Hindlimb muscle (tissue), 1 donor: Measurements from ENCODE around the gene ANAPC10. TPM values are rescaled to one million over a fixed set of nuclear protein-coding genes. Genes with fewer than 3 reads are reported as not detected.
"Not testable (repeated sequence)": the region's sequence is repeated elsewhere in the genome, so short reads cannot be mapped to it uniquely, and the experiment has no call there.

Experiments used
- DNase-seq: peaks from one replicate; pipeline ENCODE4 v3.0.0-alpha.2; 2013
- polyA plus RNA-seq: library from polyadenylated mRNA; unstranded; fragments of 120-200 nt; gene quantifications from one replicate; pipeline ENCODE4 v1.2.1, GENCODE V29; 2013; ENCODE audit not compliant: insufficient read length

Gene ANAPC10
- polyA plus RNA-seq, 1 donor: 14.7 TPM

DNA sequence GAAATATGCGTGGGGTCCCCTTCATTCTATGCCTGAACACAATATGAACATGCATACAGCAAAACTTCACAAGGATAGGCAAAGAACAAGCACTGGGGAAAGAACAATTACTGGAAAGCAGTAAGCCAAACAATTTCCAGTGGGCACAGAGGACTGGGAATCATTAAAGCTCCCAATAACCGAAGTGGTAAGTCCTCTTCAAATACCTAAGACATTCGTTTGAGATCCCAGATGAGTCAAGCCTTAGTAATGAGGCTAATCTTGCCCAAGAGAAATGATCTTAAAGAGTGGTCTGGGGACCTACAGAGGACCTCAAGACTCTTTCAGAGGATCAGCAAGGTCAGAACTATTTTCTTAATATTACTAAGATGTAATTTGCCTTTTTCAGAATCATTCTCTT lies 28.6 kb downstream of the ANAPC10 start:
- no peak for DNase-seq

GRCh38 chr4:145066063-145066501 lies 31.9 kb downstream of the ANAPC10 start:
- no peak for DNase-seq

- DNase-seq: peak; percentile 41
Observed at GRCh38 chr4:145061318-145061920, 36.6 kb downstream of the ANAPC10 start.

- no peak for DNase-seq
Observed at GRCh38 chr4:145058256-145058655, 39.7 kb downstream of the ANAPC10 start.

DNA sequence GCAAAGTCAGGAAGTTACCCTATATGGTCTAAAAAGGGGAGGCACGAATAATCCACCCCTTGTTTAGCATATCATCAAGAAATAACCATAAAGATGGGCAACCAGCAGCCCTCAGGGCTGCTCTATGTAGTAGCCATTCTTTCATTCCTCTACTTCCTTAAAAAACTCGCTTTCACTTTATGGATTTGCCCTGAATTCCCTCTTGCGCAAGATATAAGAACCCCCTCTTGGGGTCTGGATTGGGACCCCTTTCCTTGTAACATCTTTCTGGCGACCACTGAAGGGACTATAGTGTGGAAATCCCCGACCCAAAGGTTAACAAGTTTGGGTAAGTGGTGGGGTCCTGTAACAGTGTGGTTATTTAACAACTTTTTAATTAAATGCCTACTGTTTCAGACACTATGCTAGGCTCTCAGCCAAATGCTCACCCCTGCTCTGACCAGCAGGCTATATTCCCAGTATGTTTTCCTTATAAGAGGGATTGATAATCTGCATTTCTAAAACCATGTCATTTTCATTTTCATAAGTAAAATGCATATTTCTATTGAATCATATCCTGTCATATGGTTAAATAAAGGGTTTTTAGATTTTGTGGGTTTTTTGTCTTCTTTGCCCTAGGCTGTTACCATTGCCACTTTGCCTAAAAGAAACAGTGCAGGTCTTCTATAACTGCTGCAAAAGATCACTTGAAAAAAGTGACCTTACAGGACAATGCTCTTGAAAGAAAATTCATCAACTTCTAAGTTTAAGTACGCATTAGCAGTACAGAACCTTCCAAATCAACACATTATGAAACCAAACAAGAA lies 41.5 kb downstream of the ANAPC10 start:
- no peak for DNase-seq

DNA sequence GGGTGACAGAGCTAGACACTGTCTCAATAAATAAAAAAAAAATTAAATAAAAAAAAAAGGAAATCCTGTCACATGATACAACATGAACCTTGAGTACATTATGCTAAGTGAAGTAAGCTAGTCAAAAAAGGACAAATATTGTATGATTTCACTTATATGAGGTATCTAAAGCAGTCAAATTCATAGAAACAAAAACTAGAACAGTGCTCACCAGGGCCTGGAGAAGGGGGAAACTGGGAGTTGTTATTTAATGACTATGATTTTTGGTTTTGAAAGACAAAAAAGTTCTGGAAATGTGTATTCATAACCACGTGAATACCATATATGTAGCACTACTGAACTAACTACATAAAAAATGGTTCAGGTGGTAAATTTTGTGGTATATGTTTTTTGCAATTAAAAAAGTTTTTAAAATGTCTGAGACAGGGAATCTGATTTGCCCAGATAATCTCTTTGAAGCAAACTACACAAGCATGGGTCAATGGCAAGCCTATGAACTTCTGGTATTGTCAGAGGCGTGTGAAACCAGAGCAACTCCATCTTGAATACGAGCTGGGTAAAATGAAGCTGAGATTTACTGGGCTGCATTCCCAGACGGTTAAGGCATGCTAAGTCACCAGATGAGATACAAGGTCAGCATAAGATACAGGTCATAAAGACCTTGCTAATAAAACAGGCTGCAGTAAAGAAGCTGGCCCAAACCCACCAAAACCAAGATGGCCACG lies 42.3 kb downstream of the ANAPC10 start:
- no peak for DNase-seq

GRCh38 chr4:145049241-145049640 lies 48.8 kb downstream of the ANAPC10 start:
- no peak for DNase-seq

DNA sequence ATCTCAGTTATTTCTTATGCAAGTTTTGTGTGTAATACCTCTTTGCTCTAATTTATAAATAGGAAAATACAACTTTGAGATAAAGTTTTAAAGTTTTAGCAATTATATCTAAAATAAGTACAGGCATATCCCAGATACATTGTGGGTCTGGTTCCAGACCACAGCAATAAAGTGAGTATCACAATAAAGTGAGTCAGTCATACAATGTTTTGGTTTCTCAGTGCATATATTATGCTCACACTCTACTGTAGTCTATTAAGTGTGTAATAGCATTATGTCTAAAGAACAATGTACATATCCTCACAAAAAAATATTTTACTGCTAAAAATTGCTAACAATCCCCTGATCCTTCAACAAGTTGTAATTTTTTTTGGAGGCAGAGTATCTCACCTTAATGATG lies 49.2 kb downstream of the ANAPC10 start:
- DNase-seq: no peak

DNA sequence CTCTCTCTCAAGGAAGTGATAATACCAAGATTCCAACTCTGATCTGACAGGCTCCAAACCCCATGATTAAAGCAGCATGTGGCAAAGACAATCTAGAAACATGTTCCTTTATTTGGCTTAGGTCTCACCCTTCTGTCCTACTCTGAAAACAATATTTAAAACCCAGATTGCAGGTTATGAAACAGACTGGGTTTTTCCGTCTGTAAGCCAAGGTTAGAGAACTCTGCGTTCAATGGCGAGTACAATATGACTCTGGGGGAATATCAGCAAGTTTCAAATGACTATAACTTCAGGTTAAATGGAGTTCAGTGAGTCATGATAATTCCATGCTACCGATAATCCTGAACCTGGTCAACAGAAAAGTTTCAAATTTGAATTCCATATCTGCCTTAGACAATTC lies 50.8 kb downstream of the ANAPC10 start:
- DNase-seq: peak; percentile 42

DNA sequence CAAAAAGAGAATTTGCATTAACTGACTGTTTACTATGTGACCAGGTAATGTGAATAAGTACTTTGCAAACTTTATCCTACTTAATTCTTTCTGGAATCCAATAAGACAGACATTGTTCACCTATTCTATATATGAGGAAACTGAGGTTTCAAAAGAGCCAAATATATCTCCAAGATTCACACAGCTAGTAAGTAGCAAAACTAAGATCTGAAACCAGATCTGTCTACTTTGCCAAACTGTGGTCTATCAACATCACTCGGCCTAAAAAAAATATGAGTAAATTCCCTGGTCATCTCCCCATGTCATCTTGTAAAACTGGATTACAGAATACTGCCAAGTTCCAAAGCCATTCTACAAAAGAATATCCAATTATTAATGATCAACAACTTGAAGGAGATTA lies 52.8 kb downstream of the ANAPC10 start:
- DNase-seq: no peak

GRCh38 chr4:145044341-145044740 lies 53.7 kb downstream of the ANAPC10 start:
- no peak for DNase-seq

- DNase-seq: no peak
Observed at GRCh38 chr4:145043306-145043705, 54.7 kb downstream of the ANAPC10 start.

DNA sequence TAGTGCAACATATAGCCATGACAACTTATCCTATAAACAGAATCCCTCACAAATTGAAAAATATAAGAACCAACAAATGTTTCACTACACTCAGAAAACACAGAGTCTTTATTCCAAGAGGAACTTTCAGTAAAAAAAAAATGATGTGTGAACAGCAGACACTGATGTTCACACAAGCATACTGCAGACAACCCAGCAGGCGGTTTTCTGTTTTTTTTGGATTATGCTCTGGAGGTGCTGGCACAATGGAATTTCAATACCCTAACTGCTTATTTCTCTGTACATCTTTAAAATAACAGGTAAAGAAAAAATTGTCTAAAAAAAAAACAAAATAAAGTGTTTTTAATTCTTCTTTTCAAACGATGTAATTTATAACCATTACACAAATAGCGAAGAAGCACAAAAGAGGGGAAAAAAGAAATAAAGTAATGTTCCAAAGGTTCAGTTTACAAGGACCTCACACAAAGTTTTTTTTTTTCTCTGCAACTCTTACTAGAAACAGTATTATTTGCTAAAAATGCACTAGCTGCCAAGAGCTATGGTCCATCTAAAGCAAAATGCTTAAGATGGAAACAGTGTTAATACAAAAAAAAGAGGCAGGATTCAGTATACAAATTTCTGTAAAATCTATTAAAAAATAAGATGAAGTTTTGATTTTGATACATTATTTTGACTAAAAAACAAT lies 55.3 kb downstream of the ANAPC10 start:
- DNase-seq: no peak

DNA sequence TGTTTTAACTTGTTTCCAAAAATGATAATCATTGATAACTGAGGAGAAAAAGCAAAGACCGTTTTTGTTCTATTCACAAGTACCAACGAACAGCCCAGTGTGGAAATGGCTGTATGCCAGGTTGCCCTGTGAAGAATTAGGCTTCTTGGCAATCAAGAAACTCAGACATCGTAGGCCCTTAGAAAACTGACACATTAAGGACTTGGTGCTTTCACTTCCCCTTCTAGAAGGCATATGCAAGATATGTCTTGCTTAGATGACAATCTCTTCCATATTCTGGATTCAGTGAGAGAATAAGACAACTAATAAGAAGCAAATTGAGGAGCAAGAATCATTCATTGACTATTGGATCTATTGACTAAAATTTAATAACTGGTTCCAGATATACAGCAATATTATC lies 56.6 kb downstream of the ANAPC10 start:
- no peak for DNase-seq

DNA sequence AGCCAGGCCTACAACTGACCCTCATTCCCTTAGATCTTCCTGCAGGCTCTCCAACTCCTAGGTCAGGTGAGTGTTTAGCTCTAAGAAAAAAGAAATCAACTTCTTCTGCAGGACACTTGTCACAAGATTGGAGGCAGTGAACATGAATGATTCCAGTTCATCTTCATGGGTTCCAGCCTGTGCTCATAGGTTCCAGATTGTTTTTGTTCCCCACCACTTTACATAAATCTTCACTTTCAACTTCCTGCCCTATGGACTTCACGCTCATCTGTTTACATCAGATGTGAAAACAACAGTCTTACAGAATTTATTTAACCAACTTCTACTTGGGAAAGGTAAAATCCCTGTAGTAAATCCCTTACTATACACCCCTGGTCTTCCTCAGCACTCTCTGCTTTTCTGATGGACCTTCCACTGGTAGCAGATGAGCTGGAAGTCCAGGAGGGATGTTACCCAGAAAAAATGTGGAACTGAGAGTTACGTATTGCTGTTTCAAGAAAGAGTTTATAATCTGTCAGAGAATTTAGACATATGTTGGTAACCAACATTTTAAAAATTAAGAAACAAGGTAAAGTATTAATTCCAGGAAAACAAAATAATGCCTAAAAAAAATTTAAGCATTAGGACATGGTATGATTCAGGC lies 62.4 kb downstream of the ANAPC10 start:
- no peak for DNase-seq

DNA sequence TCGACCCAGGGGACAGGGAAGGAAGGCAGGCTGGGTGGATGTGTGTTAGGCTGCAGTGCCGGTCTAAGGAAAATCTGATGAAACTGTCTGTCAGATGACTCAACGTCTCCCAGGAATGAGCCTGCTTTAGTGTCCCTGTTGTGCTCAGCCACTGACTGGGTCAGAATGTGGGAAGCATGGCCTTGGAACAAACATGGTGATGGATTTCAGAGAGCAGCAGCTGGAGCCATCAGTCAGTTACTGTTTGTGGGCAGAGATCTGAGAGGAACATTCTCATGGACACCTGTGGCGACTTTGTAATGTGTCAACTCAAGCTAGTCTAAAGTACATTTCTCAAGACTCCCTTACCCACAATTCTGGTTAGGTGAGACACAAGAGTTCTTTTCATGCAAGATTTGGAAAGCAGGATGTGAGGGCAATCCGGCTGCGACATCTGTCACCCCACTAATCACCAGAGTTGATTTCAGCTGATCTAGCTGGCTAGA lies 63.2 kb downstream of the ANAPC10 start:
- no peak for DNase-seq

DNA sequence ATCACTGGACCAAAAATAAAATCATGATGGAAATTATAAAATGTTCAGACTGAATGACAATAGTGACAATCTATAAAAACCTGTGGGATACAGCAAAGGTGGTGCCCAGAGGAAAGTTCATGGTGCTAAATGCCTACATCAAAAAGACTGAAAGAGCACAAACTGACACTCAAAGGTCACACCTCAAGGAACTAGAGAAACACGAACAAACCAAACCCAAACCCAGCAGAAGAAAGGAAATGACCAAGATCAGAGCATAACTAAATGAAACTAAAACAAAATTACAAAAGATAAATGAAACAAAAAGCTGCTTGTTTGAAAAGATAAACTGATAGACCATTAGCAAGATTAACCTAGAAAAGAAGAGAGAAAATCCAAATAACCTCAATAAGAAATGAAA lies 78.7 kb downstream of the ANAPC10 start:
- no peak for DNase-seq

DNA sequence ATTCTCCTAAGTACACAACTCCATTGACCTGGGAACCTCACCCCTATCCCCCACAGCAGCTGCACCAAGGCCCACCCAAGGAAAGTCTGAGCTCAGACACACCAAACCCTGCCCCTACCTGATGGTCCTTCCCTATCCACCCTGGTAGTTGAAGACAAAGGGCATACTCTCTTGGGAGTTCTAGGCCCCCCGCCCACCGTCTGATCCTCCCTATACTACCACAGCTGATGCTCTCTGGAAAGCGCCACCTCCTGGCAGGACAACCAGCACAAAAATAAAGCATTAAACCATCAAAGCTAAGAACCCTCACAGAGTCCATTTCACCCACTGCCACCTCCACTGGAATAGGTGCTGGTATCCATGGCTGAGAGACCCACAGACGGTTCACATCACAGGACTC lies 83.6 kb downstream of the ANAPC10 start:
- no peak for DNase-seq

DNA sequence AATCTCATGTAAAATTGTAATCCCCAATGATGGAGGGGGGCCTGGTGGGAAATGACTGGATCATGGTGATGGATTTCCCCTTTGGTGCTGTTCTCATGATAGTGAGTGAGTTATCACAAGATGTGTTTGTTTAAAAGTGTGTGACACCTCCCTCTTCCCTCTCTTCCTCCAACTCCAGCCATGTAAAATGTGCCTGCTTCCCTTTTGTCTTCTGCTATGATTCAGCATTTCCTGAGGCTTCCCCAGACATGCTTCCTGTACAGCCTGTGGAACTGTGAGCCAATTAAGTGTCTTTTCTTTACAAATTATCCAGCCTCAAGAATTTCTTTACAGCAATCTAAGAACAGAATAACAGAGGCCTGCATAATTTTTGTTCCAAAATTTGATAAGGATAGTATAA lies 85.2 kb downstream of the ANAPC10 start:
- no peak for DNase-seq

DNA sequence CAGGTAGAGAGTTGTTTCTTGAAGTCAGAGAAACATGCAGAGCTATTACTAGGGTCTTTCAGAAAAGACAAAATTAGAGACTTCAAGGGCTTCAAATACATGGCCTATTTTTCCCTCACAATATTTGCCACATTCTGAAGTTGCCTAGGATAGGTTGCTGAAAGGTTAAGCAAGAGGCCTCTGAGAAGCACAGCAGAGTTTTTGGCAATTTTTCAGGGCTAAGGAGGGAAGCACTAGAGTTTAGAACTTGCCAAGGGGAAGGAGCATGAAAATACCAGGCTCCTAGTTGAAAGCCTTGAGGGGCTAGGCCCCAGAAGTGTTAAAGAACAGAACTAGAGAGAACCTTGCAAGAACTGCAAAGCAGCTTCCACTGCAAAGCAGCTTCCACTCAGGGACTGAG lies 86.4 kb downstream of the ANAPC10 start:
- DNase-seq: no peak

DNA sequence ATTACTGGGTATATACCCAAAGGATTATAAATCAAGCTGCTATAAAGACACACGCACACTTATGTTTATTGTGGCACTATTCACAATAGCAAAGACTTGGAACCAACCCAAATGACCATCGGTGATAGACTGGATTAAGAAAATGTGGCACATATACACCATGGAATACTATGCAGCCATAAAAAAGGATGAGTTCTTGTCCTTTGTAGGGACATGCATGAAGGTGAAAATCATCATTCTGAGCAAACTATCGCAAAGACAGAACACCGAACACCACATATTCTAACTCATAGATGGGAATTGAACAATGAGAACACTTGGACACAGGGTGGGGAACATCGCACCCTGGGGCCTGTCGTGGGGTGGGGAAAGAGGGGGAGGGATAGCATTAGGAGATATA lies 87.7 kb downstream of the ANAPC10 start:
- DNase-seq: not testable (repeated sequence)

GRCh38 chr4:145003675-145004074 lies 94.3 kb downstream of the ANAPC10 start:
- no peak for DNase-seq
